ENCODE measurements around the gene IQCH.

IQCH gene

DNA sequence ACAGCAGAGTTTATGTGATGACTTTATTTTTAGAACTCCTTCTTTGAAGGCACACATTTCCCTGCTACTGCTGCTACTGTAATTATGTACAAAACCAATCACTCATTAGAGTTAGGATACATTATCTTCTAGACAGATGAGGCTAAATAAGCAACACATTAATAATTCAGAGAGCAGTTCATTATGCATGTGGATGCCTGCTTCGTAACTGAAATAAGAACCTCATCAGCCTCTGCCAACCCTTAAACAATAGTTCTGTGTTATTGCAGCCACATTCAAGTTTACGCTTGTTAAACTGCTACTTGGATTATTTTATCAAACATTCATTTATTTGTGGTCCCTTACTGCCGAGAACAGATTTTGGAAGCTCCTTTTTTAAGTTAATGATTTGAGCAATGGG is 213.8 kb downstream of the IQCH start:
- Histone ChIP-seq H3K9me3 (ENCODE audit: low read length) (no peaks in the 10 kb centered on the region), H3K27me3 (ENCODE audit: insufficient read depth, low read length) (no peaks in the 10 kb centered on the region), H3K36me3 (ENCODE audit: insufficient read depth, low read length) (no peaks in the 10 kb centered on the region), H3K4me1 (ENCODE audit: insufficient read depth, low read length) (no peaks in the 10 kb centered on the region), H3K4me3 (ENCODE audit: low read length) (no peak overlapping the region), H2AFZ (ENCODE audit: low read depth, low read length) (no peak overlapping the region)

DNA sequence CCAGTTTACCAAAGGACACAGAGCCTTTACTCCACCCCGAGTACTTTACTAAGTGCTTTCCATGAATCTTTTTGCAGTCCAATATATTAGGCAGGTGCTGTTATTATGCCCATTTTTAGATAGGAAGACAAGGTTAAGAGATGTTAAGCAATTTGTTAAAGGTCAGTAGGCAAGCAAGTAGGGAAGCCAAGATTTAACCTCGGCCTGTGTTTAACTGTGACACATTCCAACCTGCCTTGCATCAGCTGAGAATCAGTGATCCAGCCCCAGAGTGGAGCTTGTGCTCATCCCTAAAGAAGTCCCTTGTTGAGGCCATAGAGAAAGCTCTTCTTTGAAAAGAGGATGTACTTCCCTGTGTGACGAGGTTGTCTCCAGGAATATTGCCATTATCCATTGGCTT is 215.1 kb downstream of the IQCH start:
- no peaks in the 10 kb centered on the region for H3K9me3 ChIP-seq (ENCODE audit: low read length)
- no peak overlapping the region for H3K4me3 ChIP-seq (ENCODE audit: low read length)
- H3K4me1 ChIP-seq (ENCODE audit: insufficient read depth, low read length) = no peaks in the 10 kb centered on the region
- no peaks in the 10 kb centered on the region for H3K36me3 ChIP-seq (ENCODE audit: insufficient read depth, low read length)
- H3K27me3 ChIP-seq (ENCODE audit: insufficient read depth, low read length) = no peaks in the 10 kb centered on the region
- no peak overlapping the region for H2AFZ ChIP-seq (ENCODE audit: low read depth, low read length)

DNA sequence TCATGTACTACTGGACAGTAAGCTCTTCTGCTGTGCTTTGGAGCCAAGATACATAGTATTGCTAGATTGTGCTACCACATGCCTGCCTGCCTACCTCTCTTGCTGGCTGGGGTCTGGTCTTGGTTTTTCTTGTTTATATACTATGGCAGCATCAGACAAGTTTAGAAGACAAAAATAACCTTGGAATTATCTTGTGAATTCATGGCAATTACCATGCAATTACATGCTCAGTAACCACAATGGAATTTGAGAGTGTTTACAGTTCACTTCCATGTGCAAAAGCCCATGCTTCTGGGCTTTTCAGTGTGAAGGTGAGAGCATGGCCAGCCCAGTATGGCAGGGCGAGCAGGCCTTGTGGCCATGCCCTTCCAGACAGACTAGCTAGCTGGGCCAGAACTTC is 218.4 kb downstream of the IQCH start:
- Histone ChIP-seq H3K36me3 (ENCODE audit: insufficient read depth, low read length) (no peaks in the 10 kb centered on the region), H3K27me3 (ENCODE audit: insufficient read depth, low read length) (no peaks in the 10 kb centered on the region)

DNA sequence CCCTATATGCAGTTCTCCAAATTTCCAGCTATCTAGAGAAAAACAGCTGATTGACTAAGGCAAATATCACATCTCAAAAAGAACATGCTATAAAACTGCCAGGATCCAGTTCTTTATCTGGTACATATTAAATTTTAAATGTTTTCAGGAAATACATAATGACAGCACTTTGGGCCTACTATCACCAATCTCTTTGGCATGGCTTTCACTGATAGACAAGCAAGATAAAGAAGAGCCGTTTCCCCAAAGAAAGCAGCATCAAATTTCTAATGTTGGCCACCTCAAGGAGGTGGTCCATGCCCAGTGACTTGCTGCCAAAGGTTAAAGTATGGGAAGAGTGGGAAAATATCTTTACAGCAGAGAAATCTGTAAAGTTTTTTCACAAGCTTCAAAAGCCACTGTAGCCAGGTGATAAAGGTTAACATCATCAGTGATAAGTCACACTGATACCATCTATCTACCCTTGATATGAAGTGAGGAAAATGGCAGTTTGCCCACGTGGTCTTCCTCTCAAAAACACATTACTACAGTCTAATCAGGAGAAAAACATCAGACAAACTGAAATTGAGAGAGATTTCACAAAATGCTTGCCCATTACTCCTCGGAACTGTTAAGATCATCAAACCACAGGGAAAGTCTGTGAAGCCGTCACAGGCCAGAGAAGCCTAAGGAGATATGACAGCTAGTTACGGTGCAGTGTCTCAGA is 220.0 kb downstream of the IQCH start:
- Histone ChIP-seq H2AFZ (ENCODE audit: low read depth, low read length) (no peak overlapping the region), H3K4me1 (ENCODE audit: insufficient read depth, low read length) (no peaks in the 10 kb centered on the region), H3K36me3 (ENCODE audit: insufficient read depth, low read length) (no peaks in the 10 kb centered on the region), H3K4me3 (ENCODE audit: low read length) (no peak overlapping the region), H3K27me3 (ENCODE audit: insufficient read depth, low read length) (no peaks in the 10 kb centered on the region), H3K9me3 (ENCODE audit: low read length) (no peaks in the 10 kb centered on the region)

More for the DNA sequence above, 218.4 kb downstream of the IQCH start:
- Histone ChIP-seq H3K4me3 (ENCODE audit: low read length) (no peak overlapping the region), H3K9me3 (ENCODE audit: low read length) (no peaks in the 10 kb centered on the region), H3K4me1 (ENCODE audit: insufficient read depth, low read length) (no peaks in the 10 kb centered on the region), H2AFZ (ENCODE audit: low read depth, low read length) (no peak overlapping the region)

DNA sequence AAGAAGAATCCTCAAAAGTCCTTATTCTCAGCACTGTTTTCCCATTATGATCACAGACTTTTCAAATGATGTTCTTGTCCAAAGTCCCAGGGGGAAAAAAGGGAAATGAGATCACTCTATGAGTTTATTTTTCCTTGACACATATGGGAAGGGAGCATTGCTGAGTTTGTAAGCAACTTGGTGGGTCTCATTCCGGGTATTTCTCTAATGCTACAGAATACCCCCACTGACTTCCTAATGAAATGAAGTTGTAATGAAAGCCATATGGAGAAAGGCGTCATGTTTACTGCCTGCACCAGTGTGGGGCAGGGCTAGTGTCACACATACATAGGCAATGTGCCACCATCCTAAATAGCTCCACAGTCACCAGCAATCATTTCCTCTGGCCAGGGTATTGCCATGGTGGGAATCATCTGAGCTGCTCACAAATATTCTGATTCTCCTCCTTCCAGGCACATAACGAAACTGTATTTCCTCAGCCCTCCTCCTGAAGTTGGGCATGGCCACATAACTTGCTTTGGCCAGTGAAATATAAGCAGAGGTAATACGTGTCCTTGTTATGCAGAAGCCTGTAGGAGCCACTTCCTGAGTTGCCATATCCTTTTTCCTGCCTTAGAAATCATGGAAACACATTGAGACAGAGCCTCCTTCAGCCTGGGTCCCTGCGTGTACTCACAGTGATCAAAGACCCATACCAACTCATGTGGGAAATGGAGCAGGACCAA is 225.4 kb downstream of the IQCH start:
- Histone ChIP-seq H2AFZ (ENCODE audit: low read depth, low read length) (no peak overlapping the region), H3K36me3 (ENCODE audit: insufficient read depth, low read length) (no peaks in the 10 kb centered on the region), H3K9me3 (ENCODE audit: low read length) (no peaks in the 10 kb centered on the region), H3K4me3 (ENCODE audit: low read length) (no peak overlapping the region), H3K4me1 (ENCODE audit: insufficient read depth, low read length) (no peaks in the 10 kb centered on the region), H3K27me3 (ENCODE audit: insufficient read depth, low read length) (no peaks in the 10 kb centered on the region)

DNA sequence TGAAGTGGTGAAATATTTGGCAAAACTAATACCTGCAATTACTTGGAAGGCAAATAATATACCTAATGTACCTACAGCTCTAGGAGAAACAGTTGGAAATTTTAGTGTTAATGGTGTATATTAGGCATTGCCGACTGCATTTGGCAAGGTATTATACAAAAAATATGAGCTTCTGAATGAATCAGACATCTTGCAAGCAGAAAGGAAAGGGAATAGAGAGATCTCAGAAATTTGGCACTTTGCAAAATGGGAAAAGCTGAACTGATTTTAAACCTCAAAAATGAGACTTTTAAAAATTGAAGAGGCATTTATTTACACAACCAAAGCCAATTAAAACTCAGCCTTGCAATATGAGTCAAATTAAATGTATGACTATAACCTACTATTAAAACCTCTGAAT is 226.2 kb downstream of the IQCH start:
- Histone ChIP-seq H3K4me3 (ENCODE audit: low read length) (no peak overlapping the region), H3K4me1 (ENCODE audit: insufficient read depth, low read length) (no peaks in the 10 kb centered on the region), H3K36me3 (ENCODE audit: insufficient read depth, low read length) (no peaks in the 10 kb centered on the region)

DNA sequence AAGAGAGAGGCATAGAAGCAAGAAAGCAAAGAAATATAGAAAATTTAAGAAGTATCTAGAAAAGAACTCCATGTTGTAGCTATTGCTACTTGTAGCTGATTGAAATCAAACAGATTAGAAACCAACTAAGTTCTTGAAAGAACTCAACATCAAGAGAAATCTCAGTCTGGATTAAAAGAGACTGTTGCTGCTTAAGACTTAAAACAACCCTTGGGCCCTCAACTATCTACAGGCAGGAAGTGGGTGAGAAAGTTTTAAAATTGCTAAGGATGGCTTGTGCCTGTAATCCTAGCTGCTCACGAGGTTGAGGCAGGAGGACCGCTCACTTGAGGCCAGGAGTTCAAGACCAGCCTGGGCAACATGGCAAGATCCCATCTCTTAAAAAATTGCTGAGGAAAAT is 227.1 kb downstream of the IQCH start:
- Histone ChIP-seq H3K36me3 (ENCODE audit: insufficient read depth, low read length) (no peaks in the 10 kb centered on the region), H3K4me3 (ENCODE audit: low read length) (no peak overlapping the region), H3K4me1 (ENCODE audit: insufficient read depth, low read length) (no peaks in the 10 kb centered on the region), H2AFZ (ENCODE audit: low read depth, low read length) (no peak overlapping the region), H3K9me3 (ENCODE audit: low read length) (no peaks in the 10 kb centered on the region), H3K27me3 (ENCODE audit: insufficient read depth, low read length) (no peaks in the 10 kb centered on the region)

More for the DNA sequence above, 226.2 kb downstream of the IQCH start:
- no peaks in the 10 kb centered on the region for H3K9me3 ChIP-seq (ENCODE audit: low read length)
- H2AFZ ChIP-seq (ENCODE audit: low read depth, low read length) = no peak overlapping the region
- H3K27me3 ChIP-seq (ENCODE audit: insufficient read depth, low read length) = no peaks in the 10 kb centered on the region

DNA sequence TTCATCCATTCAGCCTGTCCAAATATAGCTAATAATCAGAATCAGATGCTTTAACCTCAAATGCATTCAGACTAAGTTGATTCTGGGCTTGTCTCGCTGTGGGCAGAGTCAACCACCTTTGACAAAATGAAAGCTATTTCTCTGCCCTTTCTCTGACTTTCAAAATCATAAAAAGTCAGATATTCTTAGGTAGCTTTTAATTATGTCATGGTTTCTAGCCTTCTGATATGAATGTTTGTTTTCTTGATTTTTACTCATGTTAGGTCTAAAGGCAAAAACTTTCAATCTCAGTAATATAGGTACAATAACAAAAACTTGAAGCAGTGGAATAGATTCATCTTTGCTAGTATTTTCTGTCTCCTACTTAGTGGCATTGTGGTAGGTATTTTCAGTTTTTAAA is 241.0 kb downstream of the IQCH start:
- no peaks in the 10 kb centered on the region for H3K27me3 ChIP-seq (ENCODE audit: insufficient read depth, low read length)

DNA sequence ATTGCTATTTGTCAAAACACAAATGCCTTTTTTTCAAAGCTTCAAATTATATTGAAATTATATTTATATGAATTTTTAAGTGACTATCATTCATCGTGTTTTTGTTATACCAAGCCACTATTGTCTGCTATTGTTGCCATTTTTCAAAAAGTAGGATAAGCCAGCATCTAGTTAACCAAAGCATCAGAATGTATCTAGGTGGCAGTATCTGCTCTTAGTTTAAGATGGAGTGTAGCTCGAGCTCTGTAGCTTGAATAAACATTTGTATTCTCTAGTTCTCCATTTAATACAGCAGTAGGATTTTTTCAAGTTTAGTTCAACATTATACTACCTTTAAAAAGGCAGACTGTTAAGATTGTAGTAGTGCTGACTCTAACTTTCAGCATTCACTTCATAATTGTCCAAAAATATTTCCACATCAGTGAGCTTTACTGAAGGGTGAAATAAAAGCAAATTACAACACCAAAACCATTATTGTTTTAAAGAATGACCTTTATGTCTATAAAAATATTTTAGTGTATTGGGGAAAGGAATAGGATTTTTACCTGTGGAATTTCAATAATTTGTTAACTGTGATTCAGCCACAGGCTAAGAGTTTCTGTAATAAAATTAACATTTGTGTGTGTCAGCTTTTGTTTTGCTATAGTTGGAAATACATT is 246.7 kb downstream of the IQCH start:
- H2AFZ ChIP-seq (ENCODE audit: low read depth, low read length) = no peak overlapping the region
- peaks cover 9% of the 10 kb centered on the region for H3K4me1 ChIP-seq (ENCODE audit: insufficient read depth, low read length)
- H3K4me3 ChIP-seq (ENCODE audit: low read length) = no peak overlapping the region

More for the DNA sequence above, 241.0 kb downstream of the IQCH start:
- Histone ChIP-seq H3K4me3 (ENCODE audit: low read length) (no peak overlapping the region), H3K36me3 (ENCODE audit: insufficient read depth, low read length) (no peaks in the 10 kb centered on the region), H2AFZ (ENCODE audit: low read depth, low read length) (no peak overlapping the region), H3K9me3 (ENCODE audit: low read length) (no peaks in the 10 kb centered on the region), H3K4me1 (ENCODE audit: insufficient read depth, low read length) (no peaks in the 10 kb centered on the region)

DNA sequence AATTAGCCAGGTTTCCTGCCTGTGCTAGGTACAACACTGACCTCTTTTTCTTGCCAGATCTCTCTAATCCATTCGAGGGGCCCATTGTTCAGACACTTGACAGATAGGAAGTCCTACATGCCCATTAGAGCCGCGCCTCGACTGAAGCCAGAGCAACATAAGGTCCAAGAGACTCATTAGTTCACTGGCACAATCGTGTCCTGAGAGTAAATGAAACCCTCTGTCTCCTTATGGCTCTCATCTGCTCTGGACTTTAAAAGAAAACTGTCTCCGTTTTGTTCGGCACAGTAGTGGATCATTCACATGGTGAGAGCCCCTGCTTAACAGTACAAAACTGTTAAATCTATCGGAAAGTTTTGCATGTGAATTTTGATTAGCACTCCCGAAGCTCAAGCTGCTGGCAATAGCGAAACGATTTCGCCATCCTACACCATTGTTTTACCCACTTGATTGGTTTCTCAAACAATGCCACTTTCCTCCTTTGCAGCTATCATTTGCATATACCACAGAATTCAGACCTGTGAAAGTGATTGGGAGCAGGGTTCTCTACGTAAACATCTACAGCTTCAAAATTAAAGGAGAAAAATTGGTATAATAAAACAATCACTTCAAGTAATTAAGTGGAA is 247.4 kb downstream of the IQCH start:
- H3K4me1 ChIP-seq (ENCODE audit: insufficient read depth, low read length) = peaks cover 9% of the 10 kb centered on the region
- no peaks in the 10 kb centered on the region for H3K27me3 ChIP-seq (ENCODE audit: insufficient read depth, low read length)
- H3K4me3 ChIP-seq (ENCODE audit: low read length) = no peak overlapping the region
- no peaks in the 10 kb centered on the region for H3K9me3 ChIP-seq (ENCODE audit: low read length)
- no peaks in the 10 kb centered on the region for H3K36me3 ChIP-seq (ENCODE audit: insufficient read depth, low read length)
- H2AFZ ChIP-seq (ENCODE audit: low read depth, low read length) = no peak overlapping the region

More for the DNA sequence above, 246.7 kb downstream of the IQCH start:
- Histone ChIP-seq H3K36me3 (ENCODE audit: insufficient read depth, low read length) (no peaks in the 10 kb centered on the region), H3K9me3 (ENCODE audit: low read length) (no peaks in the 10 kb centered on the region), H3K27me3 (ENCODE audit: insufficient read depth, low read length) (no peaks in the 10 kb centered on the region)

DNA sequence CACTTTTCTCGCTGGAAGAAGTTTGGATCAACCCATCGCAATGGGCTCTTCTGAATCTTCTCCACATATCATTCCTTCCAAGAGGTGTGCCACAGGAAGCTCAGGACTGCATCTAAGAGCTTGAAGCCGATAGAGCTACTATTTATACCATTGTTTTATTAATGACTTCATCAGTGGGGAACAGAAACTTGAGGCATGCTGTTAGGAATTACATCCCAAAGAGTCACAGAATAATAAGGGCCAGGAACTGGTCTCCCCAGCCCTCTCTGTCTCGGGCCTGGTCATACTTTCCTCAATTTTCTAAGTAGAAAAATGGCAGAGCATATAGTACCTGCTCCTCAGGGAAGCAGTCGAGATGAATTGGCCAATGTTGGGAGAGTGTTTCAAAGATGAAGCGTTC is 249.5 kb downstream of the IQCH start:
- Histone ChIP-seq H3K36me3 (ENCODE audit: insufficient read depth, low read length) (no peaks in the 10 kb centered on the region), H3K4me3 (ENCODE audit: low read length) (no peak overlapping the region), H3K4me1 (ENCODE audit: insufficient read depth, low read length) (peaks cover 9% of the 10 kb centered on the region), H3K9me3 (ENCODE audit: low read length) (no peaks in the 10 kb centered on the region), H3K27me3 (ENCODE audit: insufficient read depth, low read length) (no peaks in the 10 kb centered on the region), H2AFZ (ENCODE audit: low read depth, low read length) (no peak overlapping the region)

DNA sequence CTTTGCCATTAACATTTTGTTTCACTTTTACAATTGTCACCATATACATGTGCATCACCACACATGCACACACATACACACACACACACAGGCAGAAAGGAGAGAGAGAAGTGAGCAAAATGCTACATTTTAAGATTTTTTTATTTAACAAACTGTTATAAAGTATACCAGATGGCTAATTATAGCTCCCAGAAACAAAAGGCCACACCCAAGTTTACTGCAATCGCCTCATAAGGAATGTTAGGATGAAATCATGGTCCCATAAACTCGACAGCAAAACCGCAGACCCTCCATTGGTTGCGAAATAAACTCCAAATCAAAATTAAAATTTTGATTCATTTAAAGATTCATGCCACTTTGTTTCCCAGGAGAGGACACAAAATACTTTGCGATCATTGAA is 250.2 kb downstream of the IQCH start:
- Histone ChIP-seq H2AFZ (ENCODE audit: low read depth, low read length) (no peak overlapping the region), H3K4me3 (ENCODE audit: low read length) (no peak overlapping the region), H3K4me1 (ENCODE audit: insufficient read depth, low read length) (peaks cover 9% of the 10 kb centered on the region)

More for the DNA sequence above, 250.2 kb downstream of the IQCH start:
- Histone ChIP-seq H3K36me3 (ENCODE audit: insufficient read depth, low read length) (no peaks in the 10 kb centered on the region), H3K27me3 (ENCODE audit: insufficient read depth, low read length) (no peaks in the 10 kb centered on the region), H3K9me3 (ENCODE audit: low read length) (no peaks in the 10 kb centered on the region)

Data from neuron (in vitro differentiated cells).